Hindlimb muscle (tissue), 1 donor: Measurements from ENCODE around the gene TCHH. TPM values are rescaled to one million over a fixed set of nuclear protein-coding genes. Genes with fewer than 3 reads are reported as not detected.

Experiments used
- polyA plus RNA-seq: library from polyadenylated mRNA; unstranded; fragments of 120-200 nt; gene quantifications from one replicate; pipeline ENCODE4 v1.2.1, GENCODE V29; 2013; ENCODE audit not compliant: insufficient read length

TCHH gene
- polyA plus RNA-seq, 1 donor, result not detected

Other genes starting within 250 kb of the TCHH start
- 15.0 TPM for gene THEM4, start 205.9 kb downstream of the TCHH start, polyA plus RNA-seq
- 186 TPM for gene S100A10, start 121.6 kb downstream of the TCHH start, polyA plus RNA-seq
- 168 TPM for gene S100A11, start 78.4 kb downstream of the TCHH start, polyA plus RNA-seq
- gene TCHHL1, start 26.4 kb downstream of the TCHH start, polyA plus RNA-seq, result not detected
- gene RPTN, start 43.8 kb upstream of the TCHH start, polyA plus RNA-seq, result not detected
- 0.09 TPM for gene HRNR, start 108.7 kb upstream of the TCHH start, polyA plus RNA-seq
- 1.1 TPM for gene FLG, start 209.8 kb upstream of the TCHH start, polyA plus RNA-seq
- 0.12 TPM for gene FLG2, start 244.6 kb upstream of the TCHH start, polyA plus RNA-seq